NB4 (cell line): Measurements from ENCODE around the gene KLHDC10.
A peak's percentile ranks its signal among the peaks of the same experiment; 100 is the strongest.

Experiments
- DNase-seq: peaks from one replicate; pipeline ENCODE4 v3.0.0; 2010; ENCODE audit warnings: low read depth
- H3K4me3 ChIP-seq: one replicate; pipeline ENCODE4 v1.5.1; 2011; ENCODE audit warnings: mild to moderate bottlenecking, low read depth, low read length, moderate library complexity
- CTCF ChIP-seq: IDR thresholded peaks from one replicate; pipeline ENCODE4 v1.5.1; 2012; ENCODE audit warnings: low read depth, low read length
- MAX ChIP-seq: IDR thresholded peaks from 2 replicates; pipeline ENCODE4 v1.6.1; 2011; ENCODE audit warnings: low read depth, low read length
- MYC ChIP-seq: IDR thresholded peaks from 2 replicates; pipeline ENCODE4 v1.6.1; 2011; ENCODE audit warnings: low read depth, low read length
- POLR2A ChIP-seq: IDR thresholded peaks from 2 replicates; pipeline ENCODE4 v1.6.1; 2011; ENCODE audit warnings: mild to moderate bottlenecking; ENCODE audit not compliant: insufficient read length; ENCODE audit errors: extremely low read depth

The KLHDC10 gene

GRCh38 chr7:130135208-130136205, 65.2 kb downstream of the KLHDC10 start:
- no peak overlapping the region for H3K4me3 ChIP-seq
- TF ChIP-seq MYC (no peak), CTCF (no peak), POLR2A (no peak), MAX (no peak)
- DNase-seq = peak; percentile 71

- no peak for DNase-seq
- no peak for TF ChIP-seq CTCF
- no peak for TF ChIP-seq MYC
- no peak for TF ChIP-seq MAX
- TF ChIP-seq POLR2A = no peak
- H3K4me3 ChIP-seq = no peak overlapping the region
Measured at GRCh38 chr7:130136579-130137167, 66.3 kb downstream of the KLHDC10 start.

GRCh38 chr7:130137207-130137606, 66.9 kb downstream of the KLHDC10 start:
- DNase-seq = no peak
- TF ChIP-seq MAX (no peak), POLR2A (no peak), MYC (no peak)
- no peak overlapping the region for H3K4me3 ChIP-seq

- TF ChIP-seq POLR2A (no peak), CTCF (no peak), MAX (no peak), MYC (no peak)
- DNase-seq = no peak
- no peak overlapping the region for H3K4me3 ChIP-seq
Measured at GRCh38 chr7:130139193-130139960, 69.0 kb downstream of the KLHDC10 start.

GRCh38 chr7:130140551-130141160, 70.3 kb downstream of the KLHDC10 start:
- TF ChIP-seq POLR2A (no peak), MYC (no peak), CTCF (no peak), MAX (no peak)
- no peak overlapping the region for H3K4me3 ChIP-seq
- DNase-seq = no peak
